ENCODE measurements around the gene RPS14.

GRCh38 chr5:150497274-150497988, 47.9 kb upstream of the RPS14 start:
- TF ChIP-seq CTCF (conservative IDR thresholded peaks at IDR 0.05; ENCODE audit: low read length) (no peak), EZH2phosphoT487 (IDR thresholded peaks at IDR 0.05; ENCODE audit: borderline replicate concordance) (no peak)

Data from Loucy (cell line).